ENCODE data around the gene GJB5.

The GJB5 gene

DNA sequence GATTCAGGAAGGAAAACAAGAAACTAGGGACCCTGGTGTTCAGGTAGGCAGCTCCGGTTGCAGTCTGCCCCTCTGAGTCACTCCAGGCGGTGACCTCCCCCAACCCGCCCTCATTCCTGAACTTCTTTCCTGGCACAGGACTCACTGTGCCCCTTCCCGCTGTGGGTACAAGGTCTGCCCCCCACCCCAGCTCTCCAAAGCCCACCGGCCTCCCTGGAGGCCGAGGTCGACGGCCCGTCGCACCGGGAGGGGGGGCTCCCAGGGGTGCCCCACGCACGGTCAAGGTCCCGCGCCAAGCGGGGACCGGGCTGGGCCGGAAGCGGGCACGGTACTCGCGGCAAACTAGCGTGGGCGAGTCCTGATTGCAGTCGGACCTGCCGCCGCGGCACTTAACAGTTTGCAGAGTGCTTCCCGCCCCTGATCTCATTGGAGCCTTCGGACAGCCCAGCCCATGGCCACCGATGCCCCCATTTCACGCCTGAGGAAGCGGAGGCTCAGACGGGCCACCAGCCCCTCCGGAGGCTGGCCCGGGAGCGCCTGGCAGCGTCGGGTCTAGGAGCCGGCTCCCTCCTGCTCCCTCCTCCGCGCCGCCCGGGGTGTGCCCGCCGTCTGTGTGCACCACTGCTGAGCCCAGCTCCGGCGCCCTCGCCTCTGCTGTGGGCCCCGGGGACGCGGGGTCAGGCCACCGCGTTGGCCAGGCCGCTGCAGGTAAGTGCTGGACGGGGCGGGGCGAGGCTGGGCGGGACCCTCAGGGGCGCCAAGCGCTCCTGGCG is 26.4 kb downstream of the GJB5 start, which contains the start of gene GJB3:
Gene GJB3, plus strand, starts transcription at position 144 of the 773 bp plus-strand sequence. CDS start 3,549 bp downstream, outside the sequence.
- Histone ChIP-seq H3K4me3 (peak within 1 kb of the TSS; percentile 58), H3K27ac (no peak within 1 kb of the TSS)
- DNase-seq (ENCODE audit: low spot score), result peak; percentile 66
- TF ChIP-seq, protein P1, sequence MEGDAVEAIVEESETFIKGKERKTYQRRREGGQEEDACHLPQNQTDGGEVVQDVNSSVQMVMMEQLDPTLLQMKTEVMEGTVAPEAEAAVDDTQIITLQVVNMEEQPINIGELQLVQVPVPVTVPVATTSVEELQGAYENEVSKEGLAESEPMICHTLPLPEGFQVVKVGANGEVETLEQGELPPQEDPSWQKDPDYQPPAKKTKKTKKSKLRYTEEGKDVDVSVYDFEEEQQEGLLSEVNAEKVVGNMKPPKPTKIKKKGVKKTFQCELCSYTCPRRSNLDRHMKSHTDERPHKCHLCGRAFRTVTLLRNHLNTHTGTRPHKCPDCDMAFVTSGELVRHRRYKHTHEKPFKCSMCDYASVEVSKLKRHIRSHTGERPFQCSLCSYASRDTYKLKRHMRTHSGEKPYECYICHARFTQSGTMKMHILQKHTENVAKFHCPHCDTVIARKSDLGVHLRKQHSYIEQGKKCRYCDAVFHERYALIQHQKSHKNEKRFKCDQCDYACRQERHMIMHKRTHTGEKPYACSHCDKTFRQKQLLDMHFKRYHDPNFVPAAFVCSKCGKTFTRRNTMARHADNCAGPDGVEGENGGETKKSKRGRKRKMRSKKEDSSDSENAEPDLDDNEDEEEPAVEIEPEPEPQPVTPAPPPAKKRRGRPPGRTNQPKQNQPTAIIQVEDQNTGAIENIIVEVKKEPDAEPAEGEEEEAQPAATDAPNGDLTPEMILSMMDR (IDR thresholded peaks at IDR 0.05), result no peak

DNA sequence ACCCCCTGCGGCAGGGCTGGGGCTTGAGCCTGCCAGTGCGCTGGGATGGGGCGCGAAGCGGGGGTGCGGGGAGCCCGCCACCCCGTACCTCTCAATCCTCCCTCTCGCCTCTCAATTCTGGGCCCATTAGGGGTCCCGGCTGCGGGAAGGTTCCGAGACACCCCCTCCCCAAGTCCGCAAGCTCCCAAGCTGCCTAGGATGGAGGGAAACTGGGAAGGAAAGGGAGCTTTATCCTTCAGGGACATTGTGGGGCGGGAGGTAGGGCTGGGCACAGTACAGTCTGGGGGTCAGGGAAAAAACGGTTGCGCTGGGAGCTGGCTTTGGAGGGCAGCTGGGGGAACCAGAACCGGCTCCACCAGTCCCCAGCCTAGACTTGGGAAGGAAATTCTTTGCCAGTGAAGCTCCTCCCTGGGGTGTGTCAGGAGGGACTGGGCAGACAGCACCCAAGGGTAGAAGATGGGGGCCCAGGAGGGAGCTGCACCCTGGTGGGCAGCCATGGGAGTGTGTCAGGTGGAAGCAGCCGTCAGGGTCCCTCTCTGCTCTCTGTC is 27.1 kb downstream of the GJB5 start:
- Histone ChIP-seq H3K4me3 (peak overlapping the region; percentile 58), H3K27ac (no peak overlapping the region)
- TF ChIP-seq, protein P1 (IDR thresholded peaks at IDR 0.05), result no peak
- peak; percentile 49 for DNase-seq (ENCODE audit: low spot score)

DNA sequence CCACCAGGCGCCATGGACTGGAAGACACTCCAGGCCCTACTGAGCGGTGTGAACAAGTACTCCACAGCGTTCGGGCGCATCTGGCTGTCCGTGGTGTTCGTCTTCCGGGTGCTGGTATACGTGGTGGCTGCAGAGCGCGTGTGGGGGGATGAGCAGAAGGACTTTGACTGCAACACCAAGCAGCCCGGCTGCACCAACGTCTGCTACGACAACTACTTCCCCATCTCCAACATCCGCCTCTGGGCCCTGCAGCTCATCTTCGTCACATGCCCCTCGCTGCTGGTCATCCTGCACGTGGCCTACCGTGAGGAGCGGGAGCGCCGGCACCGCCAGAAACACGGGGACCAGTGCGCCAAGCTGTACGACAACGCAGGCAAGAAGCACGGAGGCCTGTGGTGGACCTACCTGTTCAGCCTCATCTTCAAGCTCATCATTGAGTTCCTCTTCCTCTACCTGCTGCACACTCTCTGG is 29.9 kb downstream of the GJB5 start:
- peak; percentile 63 for DNase-seq (ENCODE audit: low spot score)
- TF ChIP-seq, protein P1 (IDR thresholded peaks at IDR 0.05), result no peak
- H3K27ac ChIP-seq, result no peak overlapping the region
- no peak overlapping the region for H3K4me3 ChIP-seq

DNA sequence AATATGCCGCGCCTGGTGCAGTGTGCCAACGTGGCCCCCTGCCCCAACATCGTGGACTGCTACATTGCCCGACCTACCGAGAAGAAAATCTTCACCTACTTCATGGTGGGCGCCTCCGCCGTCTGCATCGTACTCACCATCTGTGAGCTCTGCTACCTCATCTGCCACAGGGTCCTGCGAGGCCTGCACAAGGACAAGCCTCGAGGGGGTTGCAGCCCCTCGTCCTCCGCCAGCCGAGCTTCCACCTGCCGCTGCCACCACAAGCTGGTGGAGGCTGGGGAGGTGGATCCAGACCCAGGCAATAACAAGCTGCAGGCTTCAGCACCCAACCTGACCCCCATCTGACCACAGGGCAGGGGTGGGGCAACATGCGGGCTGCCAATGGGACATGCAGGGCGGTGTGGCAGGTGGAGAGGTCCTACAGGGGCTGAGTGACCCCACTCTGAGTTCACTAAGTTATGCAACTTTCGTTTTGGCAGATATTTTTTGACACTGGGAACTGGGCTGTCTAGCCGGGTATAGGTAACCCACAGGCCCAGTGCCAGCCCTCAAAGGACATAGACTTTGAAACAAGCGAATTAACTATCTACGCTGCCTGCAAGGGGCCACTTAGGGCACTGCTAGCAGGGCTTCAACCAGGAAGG is 30.5 kb downstream of the GJB5 start:
- H3K4me3 ChIP-seq, result no peak overlapping the region
- peak; percentile 55 for DNase-seq (ENCODE audit: low spot score)
- no peak overlapping the region for H3K27ac ChIP-seq
- TF ChIP-seq, protein P1 (IDR thresholded peaks at IDR 0.05), result no peak

DNA sequence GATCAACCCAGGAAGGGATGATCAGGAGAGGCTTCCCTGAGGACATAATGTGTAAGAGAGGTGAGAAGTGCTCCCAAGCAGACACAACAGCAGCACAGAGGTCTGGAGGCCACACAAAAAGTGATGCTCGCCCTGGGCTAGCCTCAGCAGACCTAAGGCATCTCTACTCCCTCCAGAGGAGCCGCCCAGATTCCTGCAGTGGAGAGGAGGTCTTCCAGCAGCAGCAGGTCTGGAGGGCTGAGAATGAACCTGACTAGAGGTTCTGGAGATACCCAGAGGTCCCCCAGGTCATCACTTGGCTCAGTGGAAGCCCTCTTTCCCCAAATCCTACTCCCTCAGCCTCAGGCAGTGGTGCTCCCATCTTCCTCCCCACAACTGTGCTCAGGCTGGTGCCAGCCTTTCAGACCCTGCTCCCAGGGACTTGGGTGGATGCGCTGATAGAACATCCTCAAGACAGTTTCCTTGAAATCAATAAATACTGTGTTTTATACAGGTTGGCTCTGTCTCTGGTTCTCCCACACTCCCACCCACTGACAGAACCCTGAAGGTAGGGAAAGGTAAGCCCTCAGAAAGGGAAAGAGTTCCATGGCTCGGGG is 31.1 kb downstream of the GJB5 start:
- TF ChIP-seq, protein P1 (IDR thresholded peaks at IDR 0.05), result no peak
- DNase-seq (ENCODE audit: low spot score), result peak; percentile 68
- Histone ChIP-seq H3K4me3 (no peak overlapping the region), H3K27ac (peak overlapping the region in 1 of 2 donors; percentile 79)

DNA sequence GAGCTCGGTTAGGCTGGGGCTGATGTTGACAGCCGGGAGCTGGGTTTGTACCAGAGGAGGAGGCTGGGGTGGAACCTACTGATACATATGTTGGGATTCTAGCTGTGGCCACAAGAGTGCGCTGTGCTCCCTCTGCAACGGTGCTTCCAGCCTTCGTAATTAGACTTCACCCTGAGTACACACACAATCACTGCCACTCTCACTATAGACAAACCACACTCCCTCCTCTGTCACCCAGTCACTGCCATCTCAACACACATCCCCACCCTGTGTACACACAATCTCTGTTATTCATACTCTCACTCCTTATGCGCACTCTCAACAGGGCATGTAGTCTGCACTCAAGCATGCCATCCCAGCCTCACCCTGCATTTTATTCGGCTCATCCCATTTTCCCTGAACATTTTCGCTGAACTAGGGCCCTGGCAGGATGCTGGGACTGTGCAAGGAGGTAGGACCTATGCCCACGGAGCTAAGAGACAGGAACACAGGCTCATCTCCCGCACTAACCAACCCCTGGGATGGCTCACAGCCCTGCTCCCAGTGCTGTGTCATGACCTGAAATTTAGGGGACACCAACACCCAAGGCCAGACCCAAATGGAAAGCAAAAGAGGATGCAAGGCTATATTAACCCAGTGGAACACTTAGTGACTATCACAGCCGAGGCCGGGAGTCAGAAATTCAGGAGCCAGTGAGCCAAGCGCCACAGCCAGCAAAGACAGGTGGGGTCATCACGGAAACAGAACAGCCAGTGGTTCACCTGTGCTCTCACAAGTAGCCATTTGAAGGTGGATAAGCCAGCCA is 31.9 kb downstream of the GJB5 start:
- DNase-seq (ENCODE audit: low spot score), result no peak
- Histone ChIP-seq H3K27ac (peak overlapping the region in 1 of 2 donors; percentile 79), H3K4me3 (no peak overlapping the region)
- TF ChIP-seq, protein P1 (IDR thresholded peaks at IDR 0.05), result peak; percentile 86

All from coronary artery (tissue), 2 donors.